H1 (cell line): ENCODE measurements around the gene SPAG5. TPM values are rescaled to one million over a fixed set of nuclear protein-coding genes. Genes with fewer than 3 reads are reported as not detected.

Experiments used
- CTCF ChIA-PET: fragments of 300-600 bp; sonication (Branson Sonifier 250); formaldehyde crosslinking; loops from one replicate; lab custom pipeline; 2021; ENCODE audit not compliant: partially characterized antibody; lab: Charles Lee
- POLR2A ChIA-PET: fragments of 300-600 bp; sonication (Branson Sonifier 250); formaldehyde crosslinking; loops from one replicate; lab custom pipeline; 2021; ENCODE audit warnings: inconsistent platforms; ENCODE audit not compliant: partially characterized antibody; lab: Charles Lee
- DNase-seq, 2 experiments: peaks; one replicate each; pipeline versions ENCODE4 v3.0.0 to v3.0.0-alpha.2; 2010 to 2022; ENCODE audit warnings: low spot score in 2 of 2, low read depth in 1 of 2, mixed read lengths in 1 of 2
- FAIRE-seq: peaks from 2 replicates; lab custom pipeline; 2011; peaks lifted over from hg19 to GRCh38; lab: Jason Lieb, UNC
- H2AFZ ChIP-seq: 2 replicates; pipeline ENCODE4 v1.8.1; 2012; ENCODE audit warnings: low read length, inconsistent platforms
- H2AK5ac ChIP-seq: 2 replicates; pipeline ENCODE4 v1.6.1; 2013; ENCODE audit warnings: low read depth, low read length
- H2BK120ac ChIP-seq: replicated peaks from 2 replicates; pipeline ENCODE3; 2013; ENCODE audit warnings: low read depth, low read length, inconsistent platforms
- H2BK12ac ChIP-seq: 2 replicates; pipeline ENCODE4 v1.6.1; 2013; ENCODE audit warnings: low read depth, low read length
- H2BK15ac ChIP-seq: 2 replicates; pipeline ENCODE4 v1.6.1; 2013; ENCODE audit warnings: low read length
- H2BK20ac ChIP-seq: 2 replicates; pipeline ENCODE4 v1.6.1; 2013; ENCODE audit warnings: low read length
- H2BK5ac ChIP-seq: 2 replicates; pipeline ENCODE4 v1.6.1; 2013; ENCODE audit warnings: low read depth, low read length
- H3K14ac ChIP-seq: 2 replicates; pipeline ENCODE4 v1.6.1; 2013; ENCODE audit warnings: inconsistent platforms; ENCODE audit not compliant: insufficient read length
- H3K18ac ChIP-seq: 2 replicates; pipeline ENCODE4 v1.6.1; 2013; ENCODE audit warnings: low read length; ENCODE audit errors: extremely low read depth
- H3K23ac ChIP-seq: 2 replicates; pipeline ENCODE4 v1.6.1; 2013; ENCODE audit warnings: inconsistent platforms; ENCODE audit not compliant: insufficient read length
- H3K23me2 ChIP-seq: 2 replicates; pipeline ENCODE4 v1.6.1; 2013; ENCODE audit warnings: low read depth, low read length
- H3K27ac ChIP-seq: 2 replicates; pipeline ENCODE4 v1.6.1; 2011; ENCODE audit warnings: low read depth, low read length, inconsistent platforms
- H3K27me3 ChIP-seq, 4 experiments: replicated peaks in 1 of 4; 1 replicate in 1 of 4; 2 replicates in 3 of 4; pipeline versions ENCODE4 v1.6.1 to v1.8.1; 2011 to 2013; ENCODE audit warnings: low read length in 3 of 4, mild to moderate bottlenecking in 3 of 4, inconsistent platforms in 2 of 4, mixed read lengths in 2 of 4, moderate library complexity in 1 of 4; ENCODE audit not compliant: control insufficient read depth in 3 of 4, insufficient read depth in 3 of 4; ENCODE audit errors: extremely low read depth in 1 of 4
- H3K36me3 ChIP-seq, 4 experiments: 2 replicates each; pipeline versions ENCODE4 v1.6.1 to v1.8.1; 2011 to 2013; ENCODE audit warnings: mild to moderate bottlenecking in 4 of 4, low read length in 3 of 4, moderate library complexity in 2 of 4, control low read depth in 1 of 4, inconsistent platforms in 1 of 4; ENCODE audit not compliant: insufficient read depth in 4 of 4, control insufficient read depth in 2 of 4
- H3K4ac ChIP-seq: replicated peaks from 2 replicates; pipeline ENCODE3; 2013; ENCODE audit warnings: low read length, low read depth, mixed read lengths, inconsistent platforms; ENCODE audit not compliant: insufficient read length
- H3K4me1 ChIP-seq, 4 experiments: replicated peaks in 1 of 4; 1 replicate in 1 of 4; 2 replicates in 3 of 4; pipeline versions ENCODE4 v1.6.1 to v1.8.1; 2011 to 2013; ENCODE audit warnings: low read length in 3 of 4, inconsistent platforms in 2 of 4, mixed read lengths in 1 of 4; ENCODE audit not compliant: insufficient read depth in 4 of 4, control insufficient read depth in 3 of 4
- H3K4me2 ChIP-seq, 2 experiments: 2 replicates each; pipeline versions ENCODE4 v1.6.1 to v1.8.1; 2011 to 2013; ENCODE audit warnings: low read depth in 2 of 2, low read length in 2 of 2, control low read depth in 1 of 2, inconsistent platforms in 1 of 2, mild to moderate bottlenecking in 1 of 2; ENCODE audit not compliant: insufficient read depth in 1 of 2
- H3K4me3 ChIP-seq, 4 experiments: fragments of 200-600, 300-600 bp in 1 of 4; sonication (generic), shearing (Covaris generic), sonication (Bioruptor Twin) in 1 of 4; 2 replicates each; pipeline versions ENCODE4 v1.5.1 to v1.8.1; 2011 to 2016; ENCODE audit warnings: low read length in 4 of 4, low read depth in 3 of 4, control low read depth in 2 of 4, inconsistent platforms in 2 of 4, mild to moderate bottlenecking in 2 of 4, mixed read lengths in 1 of 4, moderate library complexity in 1 of 4; ENCODE audit not compliant: insufficient read depth in 2 of 4; ENCODE audit errors: extremely low read depth in 1 of 4
- H3K56ac ChIP-seq: replicated peaks from 2 replicates; pipeline ENCODE3; 2013; ENCODE audit warnings: low read depth, mild to moderate bottlenecking, mixed read lengths, low read length, inconsistent platforms; ENCODE audit not compliant: insufficient read length
- H3K79me1 ChIP-seq: 2 replicates; pipeline ENCODE4 v1.6.1; 2013; ENCODE audit warnings: low read depth, low read length, control low read depth
- H3K79me2 ChIP-seq, 2 experiments: 2 replicates each; pipeline versions ENCODE4 v1.6.1 to v1.8.1; 2012 to 2013; ENCODE audit warnings: low read length in 2 of 2, mild to moderate bottlenecking in 2 of 2, inconsistent platforms in 1 of 2; ENCODE audit not compliant: insufficient read depth in 2 of 2, control insufficient read depth in 1 of 2
- H3K9ac ChIP-seq, 4 experiments: replicated peaks in 1 of 4; 1 replicate in 1 of 4; 2 replicates in 3 of 4; pipeline versions ENCODE4 v1.6.1 to v1.8.1; 2011 to 2013; ENCODE audit warnings: low read depth in 3 of 4, low read length in 3 of 4, control low read depth in 2 of 4, mild to moderate bottlenecking in 2 of 4, moderate library complexity in 2 of 4, inconsistent platforms in 1 of 4; ENCODE audit errors: extremely low read depth in 1 of 4
- H3K9me3 ChIP-seq, 2 experiments: 2 replicates each; pipeline versions ENCODE4 v1.6.1 to v1.8.1; 2012 to 2013; ENCODE audit warnings: mild to moderate bottlenecking in 2 of 2, moderate library complexity in 2 of 2, control low read depth in 1 of 2, inconsistent platforms in 1 of 2, low read depth in 1 of 2, low read length in 1 of 2, mixed read lengths in 1 of 2; ENCODE audit not compliant: insufficient read depth in 2 of 2
- H4K20me1 ChIP-seq, 2 experiments: replicated peaks in 1 of 2; 2 replicates each; pipeline versions ENCODE3 to v1.8.1; 2011 to 2013; ENCODE audit warnings: inconsistent platforms in 2 of 2, low read length in 2 of 2, mild to moderate bottlenecking in 1 of 2; ENCODE audit not compliant: insufficient read depth in 2 of 2, control insufficient read depth in 1 of 2
- H4K5ac ChIP-seq: 2 replicates; pipeline ENCODE4 v1.6.1; 2013; ENCODE audit warnings: low read length, low read depth, mixed read lengths, inconsistent platforms; ENCODE audit not compliant: insufficient read length
- H4K8ac ChIP-seq: 2 replicates; pipeline ENCODE4 v1.8.0; 2013; ENCODE audit warnings: mild to moderate bottlenecking, moderate library complexity, low read length, inconsistent platforms; ENCODE audit not compliant: insufficient read depth; ENCODE audit errors: extremely low read depth
- H4K91ac ChIP-seq: replicated peaks from 2 replicates; pipeline ENCODE3; 2013; ENCODE audit warnings: low read length, mixed read lengths, inconsistent platforms; ENCODE audit not compliant: insufficient read length
- BRCA1 ChIP-seq: IDR thresholded peaks from 2 replicates; pipeline ENCODE4 v1.6.1; 2012; ENCODE audit warnings: low read depth, low read length, improper control_type of control experiment
- POLR2A ChIP-seq, 2 experiments: IDR thresholded peaks; 1 replicate in 1 of 2; 2 replicates in 1 of 2; pipeline ENCODE4 v1.6.1; 2011; ENCODE audit warnings: low read depth in 2 of 2, low read length in 2 of 2, mild to moderate bottlenecking in 2 of 2; ENCODE audit errors: control extremely low read depth in 1 of 2
- WGBS, 2 experiments: shearing (Covaris generic) in 1 of 2; methylation state at CpG; one replicate each; pipeline versions ENCODE4 v1.1.6 to v1.1.7; 2013 to 2015; ENCODE audit warnings: low lambda C conversion rate in 2 of 2, mixed read lengths in 2 of 2, inconsistent platforms in 1 of 2, low coverage in 1 of 2, missing lambda C conversion rate in 1 of 2; ENCODE audit not compliant: insufficient replicate concordance in 2 of 2, insufficient coverage in 1 of 2, insufficient read length in 1 of 2; ENCODE audit errors: extremely low coverage in 1 of 2, missing lambda C conversion rate in 1 of 2; 5-methylcytosine and 5-hydroxymethylcytosine counted together
- polyA plus RNA-seq, 7 experiments: library from polyadenylated mRNA; depleted of rRNA in 3 of 7; stranded (reverse) in 5 of 7; unstranded in 2 of 7; fragments of >200 nt in 5 of 7; fragments of 200-250 nt in 2 of 7; gene quantifications; 1 replicate in 5 of 7; 2 replicates in 1 of 7; 4 replicates in 1 of 7; pipeline versions ENCODE4 v1.2.1 to v1.2.3, GENCODE V29; 2011 to 2013; ENCODE audit warnings: missing spikeins in 2 of 7, mixed read lengths in 2 of 7
- total RNA-seq: library from RNA; stranded (reverse); fragmentation: NEBNext Ultra II Directional; extraction: Animal tissue kit (Norgen Biotek cat#: 25700); gene quantifications from 2 replicates; pipeline ENCODE4 v1.2.1, GENCODE V29; 2021
- TF ChIP-seq, protein P1 (sequence below): IDR thresholded peaks from 2 replicates; pipeline ENCODE4 v1.6.1; 2011; ENCODE audit warnings: low read depth, mild to moderate bottlenecking, low read length; ENCODE audit not compliant: insufficient read depth

Gene SPAG5
- total and polyA plus RNA-seq, 2 of the 8 experiments (the other 6 are each of a cell fraction or from before 2014, with no cell fraction given), result 57.1 to 129 TPM

DNA sequence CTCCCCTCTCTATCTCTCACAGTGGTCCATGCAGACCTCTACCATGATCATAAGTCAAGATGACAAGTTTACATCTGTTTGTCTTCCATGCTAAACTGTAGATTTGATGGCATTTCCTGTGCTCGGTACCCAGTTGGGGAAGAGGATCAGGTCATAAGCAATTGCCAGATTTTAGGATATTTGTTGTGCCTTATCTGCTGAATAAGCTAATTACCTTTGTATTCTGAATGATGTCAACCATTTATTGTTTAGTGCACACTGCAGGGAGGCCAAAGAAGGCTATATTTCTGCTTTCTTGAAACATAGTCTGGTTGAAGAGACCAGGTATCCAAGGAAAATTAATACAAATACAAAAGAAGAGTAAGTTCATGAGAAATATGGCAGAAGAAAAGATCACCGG is 16.3 kb downstream of the SPAG5 start:
- Histone ChIP-seq H2BK12ac (no peak overlapping the region), H2AFZ (no peak overlapping the region), H4K5ac (no peak overlapping the region), H2BK5ac (no peak overlapping the region), H3K56ac (no peak overlapping the region), H3K4me2 (no peak overlapping the region), H3K23me2 (no peaks in the 10 kb centered on the region; the same call in 1 of the 2 replicates), H3K9ac (no peak overlapping the region), H3K27me3 (no peaks in the 10 kb centered on the region), H4K20me1 (peaks cover 1 to 2% of the 10 kb centered on the region in 2 experiments), H3K36me3 (peaks cover 51 to 90% (median 75%) of the 10 kb centered on the region in 4 experiments), H3K23ac (no peak overlapping the region), H3K79me2 (no peaks in the 10 kb centered on the region), H2BK120ac (no peak overlapping the region), H3K4me3 (no peak overlapping the region), H2AK5ac (no peak overlapping the region), H4K91ac (no peak overlapping the region), H4K8ac (no peak overlapping the region), H3K4me1 (peaks cover 0 to under 1% (median 0%) of the 10 kb centered on the region in 4 experiments; a peak in 2 of 7 replicates), H3K79me1 (no peaks in the 10 kb centered on the region), H2BK20ac (no peak overlapping the region), H2BK15ac (no peak overlapping the region), H3K4ac (no peak overlapping the region), H3K27ac (no peak overlapping the region), H3K18ac (no peak overlapping the region), H3K14ac (no peak overlapping the region), H3K9me3 (no peaks in the 10 kb centered on the region)
- ChIA-PET POLR2A (interaction anchor here (1.0 to 1.8 kb wide), 2 partner anchors 10 to 138 kb away, joined by 3 to 4 read pairs; no protein-coding TSS in a partner anchor), CTCF (interaction anchor here (0.8 to 1.7 kb wide), 2 partner anchors 30 to 33 kb away, joined by 3 to 5 read pairs; no protein-coding TSS in a partner anchor)
- WGBS, 2 experiments, result 89% methylated on average over 2 of the region's 2 CpGs; no CpG with 5 or more reads in 1 of the 2 experiments
- FAIRE-seq, result no peak
- TF ChIP-seq POLR2A (IDR thresholded peaks at IDR 0.05; ENCODE audit: control extremely low read depth in 1 of 2, low read depth in 2 of 2, low read length in 2 of 2) (no peak), BRCA1 (no peak)
- TF ChIP-seq, protein P1, sequence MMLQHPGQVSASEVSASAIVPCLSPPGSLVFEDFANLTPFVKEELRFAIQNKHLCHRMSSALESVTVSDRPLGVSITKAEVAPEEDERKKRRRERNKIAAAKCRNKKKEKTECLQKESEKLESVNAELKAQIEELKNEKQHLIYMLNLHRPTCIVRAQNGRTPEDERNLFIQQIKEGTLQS, result no peak
- DNase-seq, result no peak
